Muscle layer of colon (tissue), 2 donors: ENCODE results near the gene ADGRD1.

Experiments
- H3K27ac ChIP-seq: one replicate; pipeline ENCODE4 v1.7.0; 2013; ENCODE audit warnings: low read depth, mild to moderate bottlenecking, low read length, moderate library complexity
- H3K27me3 ChIP-seq, 2 donors: one replicate each; pipeline ENCODE4 v1.7.0; 2013; ENCODE audit warnings: low read length in 2 of 2, mild to moderate bottlenecking in 2 of 2; ENCODE audit not compliant: insufficient read depth in 2 of 2, control insufficient read depth in 1 of 2
- H3K36me3 ChIP-seq: one replicate; pipeline ENCODE4 v1.7.0; 2013; ENCODE audit warnings: mild to moderate bottlenecking, low read length; ENCODE audit not compliant: insufficient read depth
- H3K4me1 ChIP-seq: one replicate; pipeline ENCODE4 v1.7.0; 2013; ENCODE audit warnings: mild to moderate bottlenecking, low read length; ENCODE audit not compliant: insufficient read depth
- H3K4me3 ChIP-seq, 2 donors: one replicate each; pipeline ENCODE4 v1.7.0; 2013; ENCODE audit warnings: low read length in 2 of 2, low read depth in 1 of 2, mild to moderate bottlenecking in 1 of 2, moderate library complexity in 1 of 2
- H3K9ac ChIP-seq: one replicate; pipeline ENCODE4 v1.7.0; 2013; ENCODE audit warnings: low read length
- H3K9me3 ChIP-seq: one replicate; pipeline ENCODE4 v1.7.0; 2013; ENCODE audit warnings: mild to moderate bottlenecking, low read length
- donor health status: abdominal sarcoma.
- donor health status: Adenocarcinoma of cecum.

ADGRD1 gene

GRCh38 chr12:131077931-131078391, 124.3 kb downstream of the ADGRD1 start:
- no peaks in the 10 kb centered on the region for H3K27me3 ChIP-seq
- H3K4me3 ChIP-seq, result no peak overlapping the region
- H3K9ac ChIP-seq, result no peak overlapping the region
- H3K36me3 ChIP-seq, result no peaks in the 10 kb centered on the region
- H3K4me1 ChIP-seq, result no peaks in the 10 kb centered on the region
- H3K9me3 ChIP-seq, result no peaks in the 10 kb centered on the region
- no peak overlapping the region for H3K27ac ChIP-seq

DNA sequence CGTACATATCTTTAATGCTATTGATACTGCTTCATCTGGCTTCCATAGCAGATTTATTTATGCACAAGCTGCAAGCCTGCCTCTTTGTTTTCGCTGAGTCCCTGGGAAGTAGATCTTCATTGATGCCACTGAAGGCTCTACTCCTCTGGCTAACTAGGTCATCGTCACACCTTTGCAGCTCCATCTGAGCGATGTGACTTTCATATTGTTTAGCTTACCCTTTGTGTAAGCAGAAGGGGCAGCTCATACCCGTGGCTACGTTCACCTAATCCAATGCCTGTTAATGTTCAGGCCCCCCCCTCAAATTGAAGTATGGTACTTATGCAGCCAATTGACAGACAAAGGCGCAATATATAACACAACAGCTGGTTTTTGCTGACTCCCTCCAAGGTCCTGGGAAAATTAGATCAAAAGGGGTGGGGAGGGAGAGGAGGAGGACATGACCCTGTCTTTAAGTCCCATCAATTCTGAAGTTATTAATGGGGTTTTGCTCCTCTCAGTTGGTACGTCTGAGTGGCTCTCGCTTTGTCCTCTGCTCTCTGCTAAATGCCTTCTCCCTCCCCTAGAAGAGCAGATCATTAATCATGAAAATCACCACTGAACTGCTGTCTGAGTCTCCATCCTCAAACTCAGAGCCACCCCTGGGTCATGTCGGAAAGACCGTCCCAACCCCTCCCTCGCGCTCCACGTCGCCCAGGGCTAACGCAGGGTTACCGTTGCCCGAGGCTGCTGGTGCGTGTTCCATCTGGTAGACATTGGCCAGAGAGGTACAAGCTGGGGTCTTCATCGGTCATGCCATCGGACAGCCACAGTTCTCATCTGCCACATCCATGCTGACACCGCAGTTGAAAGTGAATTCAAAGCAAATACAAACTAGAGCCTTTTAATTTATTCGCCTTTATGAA, 128.8 kb downstream of the ADGRD1 start:
- Histone ChIP-seq H3K9ac (no peak overlapping the region), H3K9me3 (no peaks in the 10 kb centered on the region), H3K36me3 (no peaks in the 10 kb centered on the region), H3K27me3 (no peaks in the 10 kb centered on the region), H3K27ac (no peak overlapping the region), H3K4me3 (no peak overlapping the region), H3K4me1 (no peaks in the 10 kb centered on the region)

- Histone ChIP-seq H3K9ac (no peak overlapping the region), H3K4me3 (no peak overlapping the region), H3K27me3 (no peaks in the 10 kb centered on the region), H3K4me1 (no peaks in the 10 kb centered on the region), H3K27ac (no peak overlapping the region), H3K36me3 (no peaks in the 10 kb centered on the region), H3K9me3 (no peaks in the 10 kb centered on the region)
These were observed 130.8 kb downstream of the ADGRD1 start for GRCh38 chr12:131084341-131085011.

DNA sequence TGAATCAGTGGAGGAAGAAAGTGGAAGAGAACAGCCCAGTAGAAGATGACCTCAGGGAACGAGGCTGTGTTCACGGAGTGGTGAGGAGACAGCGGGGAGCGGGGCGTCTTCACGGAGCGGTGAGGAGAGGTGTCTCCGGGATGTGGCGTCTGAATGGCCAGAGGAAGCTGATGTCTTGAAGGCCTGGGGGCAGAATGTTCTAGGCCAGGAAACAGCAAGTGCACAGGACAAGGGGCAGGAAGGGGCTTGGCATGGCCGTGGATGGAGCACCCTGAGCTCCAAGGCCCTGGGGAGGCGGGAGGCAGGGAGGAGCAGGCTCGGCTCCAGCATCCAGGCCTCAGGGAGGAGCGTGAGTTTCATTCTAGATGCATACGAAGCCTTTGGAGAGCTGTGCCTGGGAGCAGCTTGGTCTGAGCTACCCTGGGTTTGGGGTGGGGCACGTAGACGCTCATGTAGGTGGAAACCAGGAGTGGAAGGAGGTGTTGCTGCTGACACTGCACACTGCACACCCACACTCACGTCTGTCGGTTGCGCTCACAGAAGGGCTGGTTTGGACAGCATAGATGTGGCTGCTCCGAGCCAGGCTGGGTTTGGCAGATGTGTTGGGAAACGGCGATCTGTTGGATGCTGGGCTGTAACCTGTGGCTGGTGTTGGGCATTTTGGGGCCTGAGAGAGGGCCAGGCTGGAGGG, 131.6 kb downstream of the ADGRD1 start:
- H3K36me3 ChIP-seq, result no peaks in the 10 kb centered on the region
- H3K9me3 ChIP-seq, result no peaks in the 10 kb centered on the region
- no peak overlapping the region for H3K27ac ChIP-seq
- H3K4me1 ChIP-seq, result no peaks in the 10 kb centered on the region
- no peak overlapping the region for H3K4me3 ChIP-seq
- H3K27me3 ChIP-seq, result no peaks in the 10 kb centered on the region
- H3K9ac ChIP-seq, result no peak overlapping the region

DNA sequence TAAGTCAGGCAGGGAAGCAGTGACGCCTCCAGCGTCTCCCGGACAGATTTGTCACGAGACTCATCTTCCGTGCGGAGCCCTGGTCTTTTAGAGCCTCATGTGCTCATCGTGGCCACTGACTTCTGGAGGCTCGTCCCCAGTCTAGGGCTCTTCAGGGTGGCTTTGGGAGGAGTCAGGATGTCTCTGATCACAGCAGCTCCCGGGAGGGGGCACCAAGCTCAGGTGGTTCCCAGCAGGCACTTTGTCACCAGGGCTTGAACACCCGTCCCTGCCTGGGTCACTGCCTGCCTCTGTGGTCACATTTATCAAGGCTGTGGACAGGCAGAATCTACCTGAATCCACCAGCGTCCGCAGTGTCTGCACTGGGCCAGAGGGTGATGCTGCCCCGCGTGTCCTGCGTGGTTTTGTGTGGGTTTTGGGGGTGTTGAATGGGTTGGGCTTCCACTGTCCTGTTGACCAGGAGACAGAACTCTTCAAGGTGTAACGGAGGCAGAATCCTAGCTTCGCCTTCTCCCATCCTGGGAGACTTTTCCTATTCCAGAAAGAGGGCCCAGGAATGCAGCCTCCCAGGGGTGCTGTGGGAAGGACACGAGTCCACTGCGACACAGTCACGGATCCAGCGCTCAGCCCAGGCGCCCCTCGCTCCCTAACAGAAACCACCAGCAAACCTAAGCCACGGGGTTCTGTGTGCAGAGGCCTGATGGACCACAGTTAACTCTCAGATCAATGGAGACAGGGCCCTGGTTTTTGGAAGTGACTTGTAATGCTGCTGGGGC, 132.3 kb downstream of the ADGRD1 start:
- Histone ChIP-seq H3K36me3 (no peaks in the 10 kb centered on the region), H3K27ac (no peak overlapping the region)

DNA sequence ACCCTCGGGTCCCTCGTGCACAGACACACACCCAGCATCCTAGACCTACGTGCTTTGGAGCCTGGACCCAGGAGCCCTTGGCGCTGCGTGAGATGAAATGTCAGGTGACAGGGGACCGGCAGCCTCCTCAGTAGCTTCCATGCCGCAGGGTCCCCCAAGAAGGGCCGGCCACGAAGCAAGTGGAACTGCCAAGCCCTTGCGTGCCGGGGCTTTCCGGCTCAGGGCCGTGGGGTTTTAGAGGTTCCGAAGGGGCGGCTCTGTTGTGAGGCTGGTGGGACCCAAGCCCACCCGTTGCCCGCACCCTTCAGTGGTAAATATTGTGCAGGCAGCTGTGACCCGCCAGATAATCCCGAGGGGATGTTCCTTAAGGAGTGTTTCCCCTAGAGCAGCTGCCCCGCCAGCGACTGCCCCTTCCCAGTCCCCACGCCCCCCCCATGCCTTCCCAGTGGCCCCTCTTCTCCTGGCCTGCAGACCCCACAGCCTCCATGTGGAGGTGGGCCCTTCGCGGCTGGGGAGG, 133.7 kb downstream of the ADGRD1 start:
- Histone ChIP-seq H3K9ac (no peak overlapping the region), H3K27ac (no peak overlapping the region), H3K4me3 (no peak overlapping the region), H3K4me1 (no peaks in the 10 kb centered on the region), H3K27me3 (no peaks in the 10 kb centered on the region), H3K36me3 (no peaks in the 10 kb centered on the region), H3K9me3 (no peaks in the 10 kb centered on the region)

More for the DNA sequence above, 132.3 kb downstream of the ADGRD1 start:
- Histone ChIP-seq H3K4me3 (no peak overlapping the region), H3K9ac (no peak overlapping the region), H3K4me1 (no peaks in the 10 kb centered on the region), H3K27me3 (no peaks in the 10 kb centered on the region), H3K9me3 (no peaks in the 10 kb centered on the region)

DNA sequence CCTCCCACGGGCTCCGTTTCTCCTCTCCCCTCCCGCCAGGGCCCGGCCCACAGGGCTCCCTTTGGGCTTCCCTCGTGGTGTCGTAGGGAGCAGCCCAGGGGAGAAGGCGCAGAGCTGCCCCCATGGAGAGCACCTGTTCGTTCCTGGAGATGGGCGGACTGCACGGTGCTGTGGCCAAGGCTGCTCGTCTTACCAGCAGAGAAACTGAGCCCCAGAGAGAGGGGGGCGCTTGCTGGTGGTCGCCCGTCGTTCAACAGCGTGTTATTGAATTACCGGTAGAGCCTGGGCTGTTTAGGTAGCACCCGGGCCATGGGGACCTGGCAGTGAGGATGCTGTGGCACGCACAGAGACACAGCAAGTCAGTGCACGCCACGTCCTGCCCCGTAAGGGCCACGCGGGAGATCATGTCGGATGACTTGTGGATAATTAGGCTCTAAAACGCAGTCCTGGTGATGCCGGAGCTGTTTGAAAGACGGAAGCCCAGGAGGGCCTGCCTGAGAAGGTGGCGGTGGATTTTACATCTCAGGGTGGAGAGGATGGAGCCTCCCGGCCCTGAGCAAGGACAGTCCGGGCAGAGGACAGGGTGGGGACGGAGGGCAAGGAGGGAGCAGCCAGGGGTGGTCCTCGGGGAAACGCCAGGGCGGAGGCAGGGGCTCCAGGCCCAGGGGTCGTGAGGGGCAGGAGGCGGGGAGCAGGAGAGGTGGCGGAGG, 134.4 kb downstream of the ADGRD1 start:
- Histone ChIP-seq H3K4me3 (no peak overlapping the region), H3K27me3 (no peaks in the 10 kb centered on the region), H3K9ac (no peak overlapping the region), H3K9me3 (no peaks in the 10 kb centered on the region), H3K27ac (no peak overlapping the region), H3K36me3 (no peaks in the 10 kb centered on the region), H3K4me1 (no peaks in the 10 kb centered on the region)

DNA sequence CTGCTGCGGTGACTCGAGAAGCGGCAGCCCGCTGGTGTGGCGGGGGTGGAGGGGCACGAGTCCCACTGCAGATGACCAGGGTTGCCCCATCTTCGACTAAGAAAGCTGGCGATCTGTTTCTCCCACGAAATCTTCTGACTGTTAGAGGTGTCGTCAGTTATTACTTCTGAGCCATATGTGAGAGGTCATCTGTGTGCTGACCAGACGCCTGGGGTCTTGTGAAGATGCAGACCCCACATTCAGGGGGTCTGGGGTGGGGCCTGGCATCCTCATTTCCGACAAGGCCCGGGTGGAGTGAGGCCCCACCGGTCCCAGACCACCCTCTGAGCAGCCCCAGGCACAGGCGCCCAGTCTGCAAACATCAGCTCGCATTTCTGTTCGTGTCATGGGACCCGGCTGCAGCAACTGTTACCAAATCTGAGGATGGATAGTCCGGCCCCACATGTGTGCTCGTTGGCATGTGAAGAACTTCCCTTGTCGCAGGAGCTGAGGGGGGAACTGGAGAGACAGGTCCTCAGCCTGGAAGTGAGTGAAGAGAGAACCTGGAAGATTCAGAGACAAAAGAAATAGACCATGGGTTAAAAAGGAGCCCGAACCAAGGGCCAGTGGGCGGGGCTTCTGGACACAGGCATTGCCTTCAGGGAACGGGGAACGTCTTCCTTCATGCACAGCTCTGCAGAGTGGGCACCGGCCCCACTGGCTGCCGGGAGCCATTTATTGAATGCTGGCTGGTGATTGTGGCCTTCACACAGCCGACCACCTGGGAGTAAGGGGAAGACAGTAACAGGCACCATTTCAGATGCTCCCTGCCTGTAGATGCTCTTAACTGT, 135.2 kb downstream of the ADGRD1 start:
- no peaks in the 10 kb centered on the region for H3K36me3 ChIP-seq
- H3K27ac ChIP-seq, result no peak overlapping the region
- no peaks in the 10 kb centered on the region for H3K27me3 ChIP-seq
- H3K4me3 ChIP-seq, result no peak overlapping the region
- no peaks in the 10 kb centered on the region for H3K9me3 ChIP-seq
- no peak overlapping the region for H3K9ac ChIP-seq
- no peaks in the 10 kb centered on the region for H3K4me1 ChIP-seq

DNA sequence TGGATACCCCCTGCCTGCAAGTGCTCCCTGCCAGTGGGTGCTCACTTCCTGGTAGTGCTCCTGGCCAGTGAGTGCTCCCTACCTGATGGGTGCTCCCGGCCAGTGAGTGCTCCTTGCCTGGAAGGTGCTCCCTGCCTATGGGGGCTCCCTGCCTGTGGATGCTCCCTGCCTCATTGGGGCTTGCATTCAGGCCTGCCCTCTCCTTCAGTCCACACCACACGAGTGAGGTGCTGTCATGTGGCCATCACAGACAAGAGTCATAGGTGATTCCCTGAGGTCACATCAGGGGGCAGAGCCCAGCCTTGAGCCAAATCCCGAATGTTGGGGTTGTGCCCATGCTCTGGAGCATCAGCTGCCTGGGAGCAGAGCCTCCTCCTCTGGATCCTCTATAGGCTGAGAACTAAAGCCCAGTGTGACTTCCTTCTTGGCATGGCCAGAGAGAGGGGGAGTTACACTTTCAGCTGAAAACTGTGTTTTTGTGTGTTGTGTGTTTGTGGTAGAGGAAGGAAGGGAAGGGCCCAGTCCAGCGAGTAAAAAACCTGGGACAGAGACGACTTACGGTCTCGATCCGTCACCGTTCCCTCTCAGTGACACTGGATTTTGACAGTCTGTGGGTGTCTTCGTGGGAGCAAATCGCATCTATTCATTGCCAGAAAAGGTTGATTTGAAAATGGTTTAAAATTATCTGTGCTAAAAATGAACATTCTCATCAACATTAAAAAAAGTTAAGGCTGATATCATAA, 136.0 kb downstream of the ADGRD1 start:
- Histone ChIP-seq H3K36me3 (no peaks in the 10 kb centered on the region), H3K9ac (no peak overlapping the region), H3K27me3 (no peaks in the 10 kb centered on the region), H3K9me3 (no peaks in the 10 kb centered on the region), H3K27ac (no peak overlapping the region), H3K4me3 (no peak overlapping the region), H3K4me1 (no peaks in the 10 kb centered on the region)
